CD4-positive, alpha-beta T cell (primary cell): ENCODE results near the gene IFI6. TPM values are rescaled to one million over a fixed set of nuclear protein-coding genes. Genes with fewer than 3 reads are reported as not detected.

ENCODE experiments used
- ATAC-seq: fragments of 200-7000 bp; cut with Tn5 transposase; one replicate; pipeline ENCODE4 v1.10.0; 2022; ENCODE audit warnings: mild to moderate bottlenecking; ENCODE audit not compliant: poor library complexity
- CTCF ChIA-PET: fragments of 350-600 bp; sonication (Branson Sonifier 250); formaldehyde crosslinking; loops from one replicate; lab custom pipeline; 2021; ENCODE audit warnings: antibody characterized with exemption, inconsistent platforms; lab: Charles Lee
- POLR2A ChIA-PET: fragments of 350-600 bp; sonication (Branson Sonifier 250); formaldehyde crosslinking; loops from one replicate; lab custom pipeline; 2021; ENCODE audit warnings: antibody characterized with exemption, inconsistent platforms; lab: Charles Lee
- DNase-seq, 14 experiments: peaks; one replicate each; pipeline ENCODE4 v3.0.0-alpha.2; 2013 to 2020; ENCODE audit warnings: mixed read lengths in 2 of 14
- H3K27ac ChIP-seq, 2 donors: one replicate each; pipeline versions ENCODE4 v1.5.1 to v1.7.0; 2013; ENCODE audit warnings: low read length in 2 of 2, low read depth in 1 of 2, mild to moderate bottlenecking in 1 of 2
- H3K27me3 ChIP-seq, 2 experiments: 1 replicate in 1 of 2; 2 replicates in 1 of 2; pipeline versions ENCODE4 v1.6.1 to v1.7.0; 2013; ENCODE audit warnings: low read length in 2 of 2, control low read depth in 1 of 2, mild to moderate bottlenecking in 1 of 2, moderate library complexity in 1 of 2; ENCODE audit not compliant: insufficient read depth in 2 of 2, control insufficient read depth in 1 of 2
- H3K36me3 ChIP-seq: one replicate; pipeline ENCODE4 v1.6.1; 2013; ENCODE audit warnings: low read length, control low read depth; ENCODE audit not compliant: insufficient read depth
- H3K4me1 ChIP-seq: one replicate; pipeline ENCODE4 v1.6.1; 2013; ENCODE audit warnings: low read length, control low read depth; ENCODE audit not compliant: insufficient read depth
- H3K4me3 ChIP-seq: one replicate; pipeline ENCODE4 v1.5.1; 2013; ENCODE audit warnings: mild to moderate bottlenecking, low read length, moderate library complexity
- H3K9me3 ChIP-seq, 2 experiments: 1 replicate in 1 of 2; 2 replicates in 1 of 2; pipeline versions ENCODE4 v1.6.1 to v1.7.0; 2013; ENCODE audit warnings: low read length in 2 of 2, mild to moderate bottlenecking in 2 of 2, control low read depth in 1 of 2, moderate library complexity in 1 of 2; ENCODE audit not compliant: control insufficient read depth in 1 of 2, insufficient read depth in 1 of 2
- H3K27ac Mint-ChIP-seq: one replicate; pipeline ENCODE4 v1.8.0; 2020; ENCODE audit warnings: mixed read lengths
- H3K27me3 Mint-ChIP-seq: one replicate; pipeline ENCODE4 v1.8.0; 2021; ENCODE audit warnings: mixed read lengths
- H3K36me3 Mint-ChIP-seq: one replicate; pipeline ENCODE4 v1.8.0; 2021; ENCODE audit warnings: low read depth, mixed read lengths
- H3K4me1 Mint-ChIP-seq: one replicate; pipeline ENCODE4 v1.8.0; 2021; ENCODE audit warnings: low read depth, mixed read lengths
- H3K4me3 Mint-ChIP-seq: one replicate; pipeline ENCODE4 v1.8.0; 2020; ENCODE audit warnings: mild to moderate bottlenecking, mixed read lengths
- H3K9me3 Mint-ChIP-seq: one replicate; pipeline ENCODE4 v1.8.0; 2020; ENCODE audit warnings: mixed read lengths
- intact Hi-C, 2 experiments: fragments of 100-400 bp; cut with DNase I in 1 of 2; cut with micrococcal nuclease in 1 of 2; formaldehyde crosslinking; loops; one replicate each; pipeline versions ENCODE4 v1.15.1 to v1.9.0; 2023 to 2025; cut with DNase I, micrococcal nuclease
- total RNA-seq, 174 experiments: library from RNA in 2 of 174; stranded (reverse) in 2 of 174; gene quantifications; one replicate each; pipeline ENCODE4 v1.2.3 and lab custom pipeline; 2021 to 2026
- TF ChIP-seq, protein P1 (sequence below): fragments of 200-600 bp; IDR thresholded peaks from one replicate; pipeline ENCODE4 v1.8.0; 2022; ENCODE audit warnings: antibody characterized with exemption, mild to moderate bottlenecking

Gene IFI6
- total RNA-seq, 2 experiments from 2014 or later, result 33.6 to 36.2 TPM

DNA sequence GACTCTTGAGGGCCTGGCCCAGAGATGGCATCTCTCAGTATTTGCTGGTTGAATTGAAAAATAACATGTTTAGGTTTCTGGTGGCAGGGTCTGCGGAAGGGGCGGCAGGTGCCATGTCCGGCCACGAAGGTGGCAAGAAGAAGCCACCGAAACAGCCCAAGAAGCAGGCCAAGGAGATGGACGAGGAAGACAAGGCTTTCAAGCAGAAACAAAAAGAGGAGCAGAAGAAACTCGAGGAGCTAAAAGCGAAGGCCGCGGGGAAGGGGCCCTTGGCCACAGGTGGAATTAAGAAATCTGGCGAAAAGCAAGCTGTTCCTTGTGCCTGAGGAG lies 22.7 kb downstream of the IFI6 start:
- no peaks in the 10 kb centered on the region for H3K27me3 Mint-ChIP-seq
- no peak overlapping the region for H3K4me3 Mint-ChIP-seq
- no peaks in the 10 kb centered on the region for H3K9me3 Mint-ChIP-seq
- intact Hi-C loops, result no loop called here
- no peak for DNase-seq
- CTCF ChIA-PET, result interaction anchor here (1.3 to 2.7 kb wide), 2 partner anchors 14 to 20 kb away, joined by 7 to 12 read pairs; no protein-coding TSS in a partner anchor
- no peak overlapping the region for H3K27ac Mint-ChIP-seq
- Histone ChIP-seq H3K9me3 (no peaks in the 10 kb centered on the region), H3K36me3 (no peaks in the 10 kb centered on the region), H3K27ac (no peak overlapping the region), H3K27me3 (no peaks in the 10 kb centered on the region), H3K4me1 (peaks cover 14% of the 10 kb centered on the region), H3K4me3 (no peak overlapping the region)
- no peaks in the 10 kb centered on the region for H3K36me3 Mint-ChIP-seq
- ATAC-seq, result no peak
- TF ChIP-seq, protein P1, sequence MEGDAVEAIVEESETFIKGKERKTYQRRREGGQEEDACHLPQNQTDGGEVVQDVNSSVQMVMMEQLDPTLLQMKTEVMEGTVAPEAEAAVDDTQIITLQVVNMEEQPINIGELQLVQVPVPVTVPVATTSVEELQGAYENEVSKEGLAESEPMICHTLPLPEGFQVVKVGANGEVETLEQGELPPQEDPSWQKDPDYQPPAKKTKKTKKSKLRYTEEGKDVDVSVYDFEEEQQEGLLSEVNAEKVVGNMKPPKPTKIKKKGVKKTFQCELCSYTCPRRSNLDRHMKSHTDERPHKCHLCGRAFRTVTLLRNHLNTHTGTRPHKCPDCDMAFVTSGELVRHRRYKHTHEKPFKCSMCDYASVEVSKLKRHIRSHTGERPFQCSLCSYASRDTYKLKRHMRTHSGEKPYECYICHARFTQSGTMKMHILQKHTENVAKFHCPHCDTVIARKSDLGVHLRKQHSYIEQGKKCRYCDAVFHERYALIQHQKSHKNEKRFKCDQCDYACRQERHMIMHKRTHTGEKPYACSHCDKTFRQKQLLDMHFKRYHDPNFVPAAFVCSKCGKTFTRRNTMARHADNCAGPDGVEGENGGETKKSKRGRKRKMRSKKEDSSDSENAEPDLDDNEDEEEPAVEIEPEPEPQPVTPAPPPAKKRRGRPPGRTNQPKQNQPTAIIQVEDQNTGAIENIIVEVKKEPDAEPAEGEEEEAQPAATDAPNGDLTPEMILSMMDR, result no peak
- peaks cover 18% of the 10 kb centered on the region for H3K4me1 Mint-ChIP-seq
- POLR2A ChIA-PET, result interaction anchor here (1.3 kb wide), 1 partner anchor 13 kb away, joined by 6 read pairs; no protein-coding TSS in a partner anchor

DNA sequence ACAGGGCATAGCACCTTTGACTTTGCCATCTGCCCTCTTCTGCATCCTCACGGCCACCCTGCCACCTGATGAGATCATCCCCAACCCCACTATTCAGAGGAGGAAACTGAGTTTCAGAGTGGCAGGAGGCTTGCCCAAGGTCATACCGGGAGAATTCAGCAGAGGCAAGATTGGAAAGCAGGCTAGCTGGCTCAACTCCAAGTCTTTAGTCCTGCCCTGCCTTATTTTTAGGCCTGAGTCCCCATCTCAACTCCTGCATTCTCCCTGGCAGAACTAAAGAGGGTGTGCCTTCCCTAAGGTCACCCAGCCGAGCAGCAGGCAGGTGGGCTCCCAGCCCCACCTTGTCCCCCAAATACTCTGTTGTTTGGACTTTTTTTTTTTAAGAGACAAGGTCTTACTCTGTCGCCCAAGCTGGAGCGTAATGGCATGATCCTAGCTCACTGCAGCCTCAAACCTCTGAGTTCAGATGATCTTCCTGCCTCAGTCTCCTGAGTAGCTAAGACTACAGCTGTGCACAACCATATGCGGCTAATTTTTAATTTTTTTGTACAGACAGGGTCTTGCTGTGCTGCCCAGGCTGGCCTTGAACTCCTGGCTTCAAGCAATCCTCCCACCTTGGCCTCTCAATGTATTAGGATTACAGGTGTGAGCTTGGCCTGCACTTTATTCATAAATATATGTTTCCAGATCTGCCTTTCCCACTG lies 23.2 kb downstream of the IFI6 start:
- DNase-seq, result no peak
- no peak overlapping the region for H3K4me3 Mint-ChIP-seq
- H3K27me3 ChIP-seq, result no peaks in the 10 kb centered on the region
- no peaks in the 10 kb centered on the region for H3K36me3 Mint-ChIP-seq
- no peaks in the 10 kb centered on the region for H3K27me3 Mint-ChIP-seq
- no peak overlapping the region for H3K4me3 ChIP-seq
- no peaks in the 10 kb centered on the region for H3K9me3 ChIP-seq
- TF ChIP-seq, protein P1, result no peak
- no peak overlapping the region for H3K27ac ChIP-seq
- H3K4me1 ChIP-seq, result peaks cover 19% of the 10 kb centered on the region
- POLR2A ChIA-PET, result interaction anchor here (1.3 kb wide), 1 partner anchor 14 kb away, joined by 6 read pairs; no protein-coding TSS in a partner anchor
- intact Hi-C loops, result no loop called here
- H3K9me3 Mint-ChIP-seq, result no peaks in the 10 kb centered on the region
- H3K36me3 ChIP-seq, result no peaks in the 10 kb centered on the region
- H3K27ac Mint-ChIP-seq, result no peak overlapping the region
- ATAC-seq, result no peak
- H3K4me1 Mint-ChIP-seq, result peaks cover 23% of the 10 kb centered on the region
- CTCF ChIA-PET, result interaction anchor here (2.7 kb wide), 1 partner anchor 14 kb away, joined by 12 read pairs; no protein-coding TSS in a partner anchor

- Histone ChIP-seq H3K36me3 (no peaks in the 10 kb centered on the region), H3K27me3 (no peaks in the 10 kb centered on the region), H3K4me1 (peaks cover 24% of the 10 kb centered on the region), H3K9me3 (no peaks in the 10 kb centered on the region), H3K4me3 (no peak overlapping the region), H3K27ac (no peak overlapping the region)
- TF ChIP-seq, protein P1, result no peak
- no peaks in the 10 kb centered on the region for H3K27me3 Mint-ChIP-seq
- no peak overlapping the region for H3K4me3 Mint-ChIP-seq
- no peaks in the 10 kb centered on the region for H3K9me3 Mint-ChIP-seq
- H3K27ac Mint-ChIP-seq, result no peak overlapping the region
- intact Hi-C loops, result no loop called here
- peaks cover 28% of the 10 kb centered on the region for H3K4me1 Mint-ChIP-seq
- ChIA-PET POLR2A (interaction anchor here (0.9 kb wide), 1 partner anchor 25 kb away, joined by 3 read pairs; the partner anchor contains the start of gene IFI6), CTCF (interaction anchor here (1.1 to 2.0 kb wide), 4 partner anchors 11 to 22 kb away, joined by 3 to 6 read pairs (median 4); no protein-coding TSS in a partner anchor)
- DNase-seq (no peak), ATAC-seq (no peak)
- H3K36me3 Mint-ChIP-seq, result no peaks in the 10 kb centered on the region
Observed at GRCh38 chr1:27647328-27647727, 24.7 kb downstream of the IFI6 start.
